Trophoblast cell (in vitro differentiated cells and primary cell): ENCODE data around the gene YTHDF1.

Source experiments
- DNase-seq, 2 donors: peaks; one replicate each; pipeline ENCODE4 v3.0.0-alpha.2; 2016
- H2AFZ ChIP-seq: 2 replicates; pipeline ENCODE4 v1.6.1; 2013; ENCODE audit warnings: low read length, moderate library complexity, mild to moderate bottlenecking; ENCODE audit not compliant: insufficient read depth, poor library complexity
- H2AK5ac ChIP-seq: 2 replicates; pipeline ENCODE4 v1.6.1; 2013; ENCODE audit warnings: mild to moderate bottlenecking, low read length
- H2BK120ac ChIP-seq: 2 replicates; pipeline ENCODE4 v1.6.1; 2013; ENCODE audit warnings: low read length, mild to moderate bottlenecking, moderate library complexity; ENCODE audit not compliant: insufficient read depth, poor library complexity
- H2BK12ac ChIP-seq: 2 replicates; pipeline ENCODE4 v1.6.1; 2013; ENCODE audit warnings: mild to moderate bottlenecking, low read length, moderate library complexity
- H2BK5ac ChIP-seq: 2 replicates; pipeline ENCODE4 v1.6.1; 2013; ENCODE audit warnings: low read length, low read depth, moderate library complexity, mild to moderate bottlenecking; ENCODE audit not compliant: poor library complexity
- H3K14ac ChIP-seq: 2 replicates; pipeline ENCODE4 v1.6.1; 2013; ENCODE audit warnings: mild to moderate bottlenecking, low read length
- H3K18ac ChIP-seq: 2 replicates; pipeline ENCODE4 v1.6.1; 2013; ENCODE audit warnings: mild to moderate bottlenecking, low read length
- H3K23ac ChIP-seq: 2 replicates; pipeline ENCODE4 v1.6.1; 2013; ENCODE audit warnings: low read length
- H3K27ac ChIP-seq: 2 replicates; pipeline ENCODE4 v1.5.1; 2013; ENCODE audit warnings: low read depth, mild to moderate bottlenecking, inconsistent platforms, low read length, moderate library complexity
- H3K27me3 ChIP-seq: 2 replicates; pipeline ENCODE4 v1.6.1; 2013; ENCODE audit warnings: inconsistent platforms, mild to moderate bottlenecking, low read length, moderate library complexity; ENCODE audit not compliant: insufficient read depth
- H3K36me3 ChIP-seq, 2 experiments: 1 replicate in 1 of 2; 2 replicates in 1 of 2; pipeline ENCODE4 v1.6.1; 2013; ENCODE audit warnings: low read length in 2 of 2, mild to moderate bottlenecking in 2 of 2, moderate library complexity in 1 of 2; ENCODE audit not compliant: insufficient read depth in 2 of 2, control insufficient read depth in 1 of 2
- H3K4ac ChIP-seq: 2 replicates; pipeline ENCODE4 v1.6.1; 2013; ENCODE audit warnings: low read depth, mild to moderate bottlenecking, low read length, moderate library complexity
- H3K4me1 ChIP-seq, 2 experiments: 1 replicate in 1 of 2; 2 replicates in 1 of 2; pipeline ENCODE4 v1.6.1; 2013; ENCODE audit warnings: low read length in 2 of 2, mild to moderate bottlenecking in 2 of 2, moderate library complexity in 1 of 2; ENCODE audit not compliant: insufficient read depth in 2 of 2, control insufficient read depth in 1 of 2
- H3K4me2 ChIP-seq: 2 replicates; pipeline ENCODE4 v1.6.1; 2013; ENCODE audit warnings: inconsistent platforms, mild to moderate bottlenecking, low read length, moderate library complexity
- H3K4me3 ChIP-seq: 2 replicates; pipeline ENCODE4 v1.5.1; 2013; ENCODE audit warnings: mild to moderate bottlenecking, low read depth, low read length, inconsistent platforms
- H3K79me1 ChIP-seq: one replicate; pipeline ENCODE4 v1.6.1; 2013; ENCODE audit warnings: low read length
- H3K79me2 ChIP-seq: 2 replicates; pipeline ENCODE4 v1.6.1; 2013; ENCODE audit warnings: low read length, mild to moderate bottlenecking; ENCODE audit not compliant: control insufficient read depth, insufficient read depth, poor library complexity
- H3K9ac ChIP-seq: 2 replicates; pipeline ENCODE4 v1.6.1; 2013; ENCODE audit warnings: mild to moderate bottlenecking, low read length
- H3K9me3 ChIP-seq: 2 replicates; pipeline ENCODE4 v1.6.1; 2013; ENCODE audit warnings: low read depth, mild to moderate bottlenecking, control low read depth, inconsistent platforms, low read length; ENCODE audit not compliant: insufficient read depth
- H4K12ac ChIP-seq: 2 replicates; pipeline ENCODE4 v1.6.1; 2013; ENCODE audit warnings: low read depth, mild to moderate bottlenecking, low read length, moderate library complexity
- H4K8ac ChIP-seq: 2 replicates; pipeline ENCODE4 v1.6.1; 2013; ENCODE audit warnings: low read depth, mild to moderate bottlenecking, low read length, moderate library complexity
- H4K91ac ChIP-seq: one replicate; pipeline ENCODE4 v1.6.1; 2013; ENCODE audit warnings: low read depth, mild to moderate bottlenecking, low read length, moderate library complexity
- WGBS: extraction: QIAGEN DNeasy Blood & Tissue Kit; methylation state at CpG from one replicate; pipeline ENCODE4 v1.1.7; 2013; ENCODE audit warnings: missing lambda C conversion rate; ENCODE audit not compliant: insufficient read length, insufficient coverage; ENCODE audit errors: extremely low coverage; 5-methylcytosine and 5-hydroxymethylcytosine counted together

YTHDF1 gene

GRCh38 chr20:63215101-63216040 is 560 bp downstream of the YTHDF1 start:
- H4K12ac ChIP-seq: peak overlapping the region; percentile 90
- H2AFZ ChIP-seq: peak overlapping the region; percentile 77
- H3K27me3 ChIP-seq: no peaks in the 10 kb centered on the region
- peaks cover 21% of the 10 kb centered on the region for H3K79me1 ChIP-seq
- peak overlapping the region; percentile 83 for H3K18ac ChIP-seq
- peak overlapping the region; percentile 90 for H3K9ac ChIP-seq
- H3K4me1 ChIP-seq: peaks cover 22 to 31% of the 10 kb centered on the region in 2 experiments
- peak overlapping the region; percentile 85 for H3K27ac ChIP-seq
- peak overlapping the region; percentile 98 for H4K91ac ChIP-seq
- H3K79me2 ChIP-seq: peaks cover 39% of the 10 kb centered on the region
- H3K36me3 ChIP-seq: peaks cover 27 to 35% of the 10 kb centered on the region in 2 experiments
- H4K8ac ChIP-seq: peak overlapping the region; percentile 72
- peak overlapping the region; percentile 96 for H2BK5ac ChIP-seq
- peak overlapping the region; percentile 89 for H3K4me3 ChIP-seq
- H2BK12ac ChIP-seq: peak overlapping the region; percentile 68
- no peaks in the 10 kb centered on the region for H3K9me3 ChIP-seq
- peak overlapping the region; percentile 90 for H3K4ac ChIP-seq
- DNase-seq: peak; percentile 49 to 62
- peak overlapping the region; percentile 43 for H3K23ac ChIP-seq
- peak overlapping the region; percentile 82 for H3K4me2 ChIP-seq
- peak overlapping the region; percentile 93 for H3K14ac ChIP-seq
- no CpG with 5 or more reads among the region's 81 CpGs for WGBS
- H2BK120ac ChIP-seq: peak overlapping the region; percentile 90
- peak overlapping the region; percentile 94 for H2AK5ac ChIP-seq

GRCh38 chr20:63214514-63214913 is 1.4 kb downstream of the YTHDF1 start:
- Histone ChIP-seq H3K4me3 (no peak overlapping the region), H2BK5ac (peak overlapping the region; percentile 96), H3K36me3 (peaks cover 34 to 42% of the 10 kb centered on the region in 2 experiments), H3K4ac (peak overlapping the region; percentile 61), H3K9ac (peak overlapping the region; percentile 90), H3K23ac (no peak overlapping the region), H3K79me1 (peaks cover 21% of the 10 kb centered on the region), H2BK12ac (no peak overlapping the region), H4K12ac (no peak overlapping the region), H2BK120ac (no peak overlapping the region), H3K27ac (peak overlapping the region; percentile 85), H3K18ac (no peak overlapping the region), H3K4me1 (peaks cover 25 to 36% of the 10 kb centered on the region in 2 experiments), H3K14ac (peak overlapping the region; percentile 93), H2AK5ac (no peak overlapping the region), H4K8ac (peak overlapping the region; percentile 72), H4K91ac (peak overlapping the region; percentile 98), H3K4me2 (peak overlapping the region; percentile 82), H3K9me3 (no peaks in the 10 kb centered on the region), H3K79me2 (peaks cover 44% of the 10 kb centered on the region), H2AFZ (no peak overlapping the region), H3K27me3 (no peaks in the 10 kb centered on the region)
- no CpG with 5 or more reads among the region's 6 CpGs for WGBS
- peak; percentile 50 to 81 for DNase-seq

- Histone ChIP-seq H2AFZ (no peak overlapping the region), H3K23ac (no peak overlapping the region), H3K79me1 (peaks cover 21% of the 10 kb centered on the region), H3K14ac (no peak overlapping the region), H3K4ac (peak overlapping the region; percentile 66), H4K12ac (no peak overlapping the region), H3K27ac (no peak overlapping the region), H3K4me3 (no peak overlapping the region), H3K79me2 (peaks cover 49% of the 10 kb centered on the region), H3K18ac (no peak overlapping the region), H3K4me1 (peaks cover 25 to 36% of the 10 kb centered on the region in 2 experiments), H3K27me3 (no peaks in the 10 kb centered on the region), H3K4me2 (peak overlapping the region; percentile 48), H3K36me3 (peaks cover 45 to 55% of the 10 kb centered on the region in 2 experiments), H3K9me3 (no peaks in the 10 kb centered on the region), H2BK5ac (no peak overlapping the region), H3K9ac (no peak overlapping the region), H4K91ac (no peak overlapping the region), H2BK120ac (no peak overlapping the region), H2AK5ac (no peak overlapping the region), H2BK12ac (no peak overlapping the region), H4K8ac (no peak overlapping the region)
- no peak for DNase-seq
- no CpG with 5 or more reads among the region's 5 CpGs for WGBS
These were observed 3.1 kb downstream of the YTHDF1 start for GRCh38 chr20:63212792-63213191.

GRCh38 chr20:63212393-63212730 is 3.6 kb downstream of the YTHDF1 start:
- no peaks in the 10 kb centered on the region for H3K9me3 ChIP-seq
- WGBS: no CpG with 5 or more reads among the region's 5 CpGs
- no peak overlapping the region for H4K8ac ChIP-seq
- H3K4ac ChIP-seq: peak overlapping the region; percentile 66
- no peak overlapping the region for H2BK5ac ChIP-seq
- H4K91ac ChIP-seq: no peak overlapping the region
- DNase-seq: no peak
- H3K4me2 ChIP-seq: peak overlapping the region; percentile 48
- H3K4me3 ChIP-seq: no peak overlapping the region
- H3K79me1 ChIP-seq: peaks cover 21% of the 10 kb centered on the region
- no peak overlapping the region for H2AK5ac ChIP-seq
- H2AFZ ChIP-seq: no peak overlapping the region
- H3K79me2 ChIP-seq: peaks cover 51% of the 10 kb centered on the region
- no peak overlapping the region for H3K9ac ChIP-seq
- no peaks in the 10 kb centered on the region for H3K27me3 ChIP-seq
- H2BK12ac ChIP-seq: no peak overlapping the region
- no peak overlapping the region for H2BK120ac ChIP-seq
- H3K14ac ChIP-seq: no peak overlapping the region
- H3K36me3 ChIP-seq: peaks cover 49 to 59% of the 10 kb centered on the region in 2 experiments
- no peak overlapping the region for H4K12ac ChIP-seq
- no peak overlapping the region for H3K27ac ChIP-seq
- no peak overlapping the region for H3K18ac ChIP-seq
- peaks cover 25 to 36% of the 10 kb centered on the region in 2 experiments for H3K4me1 ChIP-seq
- H3K23ac ChIP-seq: no peak overlapping the region
